K562 (cell line): ENCODE data around the gene ITGA1. TPM values are rescaled to one million over a fixed set of nuclear protein-coding genes. Genes with fewer than 3 reads are reported as not detected.
A peak's percentile ranks its signal among the peaks of the same experiment; 100 is the strongest.

Experiments
- ATAC-seq: fragments of 200-7000 bp; cut with Tn5 transposase; 3 replicates; pipeline ENCODE4 v1.9.1; 2020; ENCODE audit warnings: moderate library complexity
- BruUV-seq: library from RNA; stranded (reverse); fragments of 400-500 nt; replicated peaks from 2 replicates; lab custom pipeline; 2021; lab: Mats Ljungman, UMichigan
- CTCF ChIA-PET: fragments of 300-600 bp; formaldehyde crosslinking; extraction: SDS; loops from one replicate; lab custom pipeline; 2021; ENCODE audit warnings: low intra/inter-chr PET ratio; lab: Yijun Ruan, JAX
- POLR2A ChIA-PET: fragments of 300-600, 350-650 bp; sonication (Branson Sonifier 250); formaldehyde crosslinking; extraction: SDS; loops from one replicate; lab custom pipeline; 2021; ENCODE audit warnings: antibody characterized with exemption, inconsistent platforms; lab: Yijun Ruan, JAX
- DNase-seq, 4 experiments: peaks; one replicate each; pipeline versions ENCODE4 v3.0.0 to v3.0.0-alpha.2; 2011 to 2018; ENCODE audit warnings: low spot score in 3 of 4, mixed read lengths in 3 of 4; ENCODE audit errors: extremely low read depth in 1 of 4
- FAIRE-seq: peaks from 2 replicates; lab custom pipeline; 2011; peaks lifted over from hg19 to GRCh38; lab: Jason Lieb, UNC
- H2AFZ ChIP-seq: 2 replicates; pipeline ENCODE4 v1.6.0; 2011; ENCODE audit warnings: low read depth, low read length, control low read depth, inconsistent platforms
- H3K27ac ChIP-seq: fragments of 200-600 bp; 3 replicates; pipeline ENCODE4 v1.8.0; 2011; ENCODE audit warnings: low read depth, mild to moderate bottlenecking, control low read depth, inconsistent platforms, low read length, moderate library complexity, mixed read lengths; ENCODE audit errors: extremely low read depth
- H3K27me3 ChIP-seq, 2 experiments: fragments of 300-600 bp in 1 of 2; 2 replicates in 1 of 2; 3 replicates in 1 of 2; pipeline versions ENCODE4 v1.6.0 to v1.8.0; 2011; ENCODE audit warnings: inconsistent platforms in 2 of 2, low read length in 2 of 2, mild to moderate bottlenecking in 1 of 2, mixed read lengths in 1 of 2, moderate library complexity in 1 of 2; ENCODE audit not compliant: control insufficient read depth in 2 of 2, insufficient read depth in 2 of 2
- H3K36me3 ChIP-seq: fragments of 300-600 bp; 3 replicates; pipeline ENCODE4 v1.8.0; 2011; ENCODE audit warnings: mild to moderate bottlenecking, low read length, inconsistent platforms; ENCODE audit not compliant: control insufficient read depth, insufficient read depth
- H3K4me1 ChIP-seq, 2 experiments: fragments of 200-600 bp in 1 of 2; replicated peaks in 1 of 2; 2 replicates in 1 of 2; 3 replicates in 1 of 2; pipeline versions ENCODE4 v1.5.1 to v1.8.0; 2011; ENCODE audit warnings: inconsistent platforms in 2 of 2, low read length in 2 of 2, mild to moderate bottlenecking in 1 of 2, mixed read lengths in 1 of 2, moderate library complexity in 1 of 2; ENCODE audit not compliant: control insufficient read depth in 2 of 2, insufficient read depth in 2 of 2
- H3K4me2 ChIP-seq: 2 replicates; pipeline ENCODE4 v1.6.1; 2011; ENCODE audit warnings: low read length, control low read depth, inconsistent platforms, mixed read lengths; ENCODE audit not compliant: insufficient read depth
- H3K4me3 ChIP-seq: fragments of 200-600 bp; sonication (generic), shearing (Covaris generic); 2 replicates; pipeline ENCODE4 v1.5.1; 2016; ENCODE audit warnings: control low read depth, inconsistent platforms
- H3K79me2 ChIP-seq: fragments of 200-600 bp; 3 replicates; pipeline ENCODE4 v1.8.0; 2011; ENCODE audit warnings: low read length, inconsistent platforms; ENCODE audit not compliant: control insufficient read depth, insufficient read depth
- H3K9ac ChIP-seq, 2 experiments: 2 replicates each; pipeline versions ENCODE4 v1.6.0 to v1.6.1; 2011; ENCODE audit warnings: low read depth in 2 of 2, low read length in 2 of 2, control low read depth in 1 of 2, inconsistent platforms in 1 of 2, mild to moderate bottlenecking in 1 of 2, mixed read lengths in 1 of 2; ENCODE audit not compliant: insufficient read depth in 1 of 2
- H3K9me1 ChIP-seq: one replicate; pipeline ENCODE4 v1.6.0; 2011; ENCODE audit warnings: inconsistent platforms, mild to moderate bottlenecking, low read length, moderate library complexity; ENCODE audit not compliant: control insufficient read depth, insufficient read depth
- H3K9me3 ChIP-seq: replicated peaks from 2 replicates; pipeline ENCODE4 v1.5.1; 2011; ENCODE audit warnings: low read depth, low read length, inconsistent platforms; ENCODE audit not compliant: control insufficient read depth, insufficient read depth
- H4K20me1 ChIP-seq: replicated peaks from 2 replicates; pipeline ENCODE4 v1.6.1; 2011; ENCODE audit warnings: low read length, inconsistent platforms, mixed read lengths; ENCODE audit not compliant: control insufficient read depth, insufficient read depth
- ARNT ChIP-seq, 2 experiments: fragments of 450-650 bp; IDR thresholded peaks; 2 replicates each; pipeline ENCODE4 v1.6.1; 2016; ENCODE audit warnings: mild to moderate bottlenecking in 1 of 2
- BHLHE40 ChIP-seq: IDR thresholded peaks from 2 replicates; pipeline ENCODE4 v1.6.1; 2011; ENCODE audit warnings: low read length, improper control_type of control experiment
- DPF2 ChIP-seq: fragments of 450-650 bp; IDR thresholded peaks from 2 replicates; pipeline ENCODE4 v1.6.1; 2016
- ESRRB ChIP-seq: fragments of 250-450 bp; sonication (Bioruptor Pico); IDR thresholded peaks from 2 replicates; pipeline ENCODE4 v1.5.0; 2020; ENCODE audit warnings: mild to moderate bottlenecking, moderate library complexity, borderline replicate concordance
- FOS ChIP-seq: IDR thresholded peaks from 3 replicates; pipeline ENCODE4 v1.6.1; 2011; ENCODE audit not compliant: insufficient read length; ENCODE audit errors: extremely low read depth
- FOXJ2 ChIP-seq: fragments of 200-800 bp; sonication (Bioruptor generic); IDR thresholded peaks from 2 replicates; pipeline ENCODE4 v1.6.1; 2016; ENCODE audit warnings: missing genetic modification characterization, missing compliant biosample characterization
- NONO ChIP-seq, 2 experiments: fragments of 200-400 bp in 1 of 2; fragments of 450-650 bp in 1 of 2; formaldehyde crosslinking in 1 of 2; IDR thresholded peaks; 2 replicates each; pipeline ENCODE4 v1.6.1; 2017; ENCODE audit warnings: low read depth in 2 of 2, mild to moderate bottlenecking in 2 of 2, moderate library complexity in 2 of 2, low read length in 1 of 2
- NUFIP1 ChIP-seq: fragments of 450-650 bp; IDR thresholded peaks from 2 replicates; pipeline ENCODE4 v1.6.1; 2018; ENCODE audit not compliant: partially characterized antibody
- PCBP2 ChIP-seq: fragments of 200-400 bp; formaldehyde crosslinking; IDR thresholded peaks from 2 replicates; pipeline ENCODE4 v1.6.1; 2018; ENCODE audit warnings: low read length, low read depth, mild to moderate bottlenecking, moderate library complexity; ENCODE audit not compliant: poor library complexity, severe bottlenecking
- TFAP4 ChIP-seq: sonication (generic); formaldehyde crosslinking; IDR thresholded peaks from 2 replicates; pipeline ENCODE4 v1.8.0; 2022; ENCODE audit warnings: missing genetic modification reagents, mild to moderate bottlenecking, moderate library complexity, borderline replicate concordance
- ZBTB40 ChIP-seq, 2 experiments: fragments of 450-650 bp in 1 of 2; sonication (generic) in 1 of 2; formaldehyde crosslinking in 1 of 2; IDR thresholded peaks; 2 replicates each; pipeline versions ENCODE4 v1.7.1 to v1.9.0; 2016 to 2022; ENCODE audit warnings: inconsistent platforms in 1 of 2, mild to moderate bottlenecking in 1 of 2, missing genetic modification reagents in 1 of 2
- ZFX ChIP-seq: sonication (generic); formaldehyde crosslinking; IDR thresholded peaks from 2 replicates; pipeline ENCODE4 v1.8.0; 2022; ENCODE audit warnings: mild to moderate bottlenecking, missing genetic modification reagents, moderate library complexity
- ZKSCAN3 ChIP-seq: fragments of 250-450 bp; sonication (Bioruptor Pico); IDR thresholded peaks from 2 replicates; pipeline ENCODE4 v1.4.0; 2020
- ZNF175 ChIP-seq: fragments of 200-800 bp; sonication (Bioruptor generic); IDR thresholded peaks from 2 replicates; pipeline ENCODE4 v1.6.1; 2016; ENCODE audit warnings: low read depth, mild to moderate bottlenecking, missing genetic modification characterization, missing compliant biosample characterization
- ZNF589 ChIP-seq: fragments of 200-800 bp; sonication (Bioruptor generic); IDR thresholded peaks from 2 replicates; pipeline ENCODE4 v1.6.1; 2016; ENCODE audit warnings: low read depth, missing genetic modification characterization, missing compliant biosample characterization
- in situ Hi-C: fragments of 300-500 bp; cut with MboI; formaldehyde crosslinking; loops from 4 replicates; pipeline ENCODE4 v1.15.0; 2018; ENCODE audit warnings: inconsistent platforms, mixed read lengths
- intact Hi-C: fragments of 100-400 bp; cut with micrococcal nuclease; formaldehyde crosslinking; loops from 2 replicates; pipeline ENCODE4 v1.14.2; 2022
- polyA plus RNA-seq, 8 experiments: library from polyadenylated mRNA; depleted of rRNA in 4 of 8; stranded (reverse) in 5 of 8; unstranded in 3 of 8; fragments of >200 nt; fragmentation: Nextera tagmentation in 2 of 8; fragmentation: Illumina TruSeq in 1 of 8; extraction: Ambion mirVana in 2 of 8; extraction: Trizol in 1 of 8; gene quantifications; 2 replicates each; pipeline versions ENCODE4 v1.2.1 to v1.2.3, GENCODE V29; 2011 to 2014; ENCODE audit warnings: inconsistent platforms in 1 of 8, missing spikeins in 1 of 8
- total RNA-seq, 7 experiments: library from RNA; depleted of rRNA in 6 of 7; stranded (reverse); fragments of >200 nt in 6 of 7; fragmentation: Illumina TruSeq in 2 of 7; extraction: Trizol in 2 of 7; gene quantifications; 2 replicates each; pipeline versions ENCODE4 v1.2.1 to v1.2.3, GENCODE V29; 2011 to 2021; ENCODE audit warnings: low replicate concordance in 1 of 7

The ITGA1 gene
- total and polyA plus RNA-seq, 9 of the 15 experiments (the other 6 are each of a cell fraction or from before 2014, with no cell fraction given) = 0.04 to 0.22 TPM; not detected in 7

GRCh38 chr5:52738095-52738506 is 49.6 kb upstream of the ITGA1 start:
- no peak for DNase-seq
- H3K9ac ChIP-seq = no peak overlapping the region
- no peaks in the 10 kb centered on the region for H3K9me1 ChIP-seq
- H3K79me2 ChIP-seq = no peaks in the 10 kb centered on the region
- no peak overlapping the region for H2AFZ ChIP-seq
- H3K4me3 ChIP-seq = no peak overlapping the region
- no peaks in the 10 kb centered on the region for H3K36me3 ChIP-seq
- in situ Hi-C loops = no loop called here
- FAIRE-seq = peak; percentile 15
- H3K4me1 ChIP-seq = no peaks in the 10 kb centered on the region
- no peak for ATAC-seq
- no peak overlapping the region for H3K27ac ChIP-seq
- intact Hi-C loops = no loop called here
- H3K9me3 ChIP-seq = no peaks in the 10 kb centered on the region
- no peaks in the 10 kb centered on the region for H3K27me3 ChIP-seq
- H3K4me2 ChIP-seq = no peak overlapping the region
- BruUV-seq = no TSS peak
- no peaks in the 10 kb centered on the region for H4K20me1 ChIP-seq
- ChIA-PET CTCF (no interaction called here), POLR2A (no interaction called here)
- TF ChIP-seq NUFIP1 = no peak
- TF ChIP-seq ZNF175 (CRISPR knock-in tag) = no peak
- no peak for TF ChIP-seq ZBTB40 (IDR thresholded peaks at IDR 0.05)
- no peak for TF ChIP-seq ZBTB40 (CRISPR knock-in tag; IDR thresholded peaks at IDR 0.05)
- TF ChIP-seq ZKSCAN3 (CRISPR knock-in tag) = no peak
- no peak for TF ChIP-seq ZFX
- no peak for TF ChIP-seq PCBP2
- no peak for TF ChIP-seq ARNT (IDR thresholded peaks at IDR 0.05)
- TF ChIP-seq ESRRB (CRISPR knock-in tag) = no peak
- TF ChIP-seq FOS = no peak
- TF ChIP-seq FOXJ2 (tag) = no peak
- TF ChIP-seq BHLHE40 = no peak
- no peak for TF ChIP-seq TFAP4 (CRISPR knock-in tag)
- no peak for TF ChIP-seq DPF2
- no peak for TF ChIP-seq ZNF589
- TF ChIP-seq NONO (IDR thresholded peaks at IDR 0.05; ENCODE audit: low read depth in 2 of 2, low read length in 1 of 2) = no peak
